IMR-90 (cell line): ENCODE results near the gene LRP11. TPM values are rescaled to one million over a fixed set of nuclear protein-coding genes. Genes with fewer than 3 reads are reported as not detected.

ENCODE experiments used
- ATAC-seq: fragments of 200-7000 bp; cut with Tn5 transposase; 2 replicates; pipeline ENCODE4 v1.9.1; 2020; ENCODE audit warnings: low read depth, mild to moderate bottlenecking, moderate library complexity
- BruUV-seq: library from RNA; stranded (reverse); fragments of 400-500 nt; replicated peaks from 2 replicates; lab custom pipeline; 2021; lab: Mats Ljungman, UMichigan
- CTCF ChIA-PET: fragments of 300-600 bp; formaldehyde crosslinking; extraction: SDS; loops from one replicate; lab custom pipeline; 2021; ENCODE audit warnings: antibody characterized with exemption; lab: Yijun Ruan, JAX
- POLR2A ChIA-PET: fragments of 300-600 bp; sonication (Branson Sonifier 250); formaldehyde crosslinking; loops from one replicate; lab custom pipeline; 2022; ENCODE audit warnings: antibody characterized with exemption; ENCODE audit not compliant: unreplicated experiment; lab: Charles Lee
- DNase-seq: peaks from one replicate; pipeline ENCODE4 v3.0.0; 2013
- H2AFZ ChIP-seq: replicated peaks from 2 replicates; pipeline ENCODE3; 2013; ENCODE audit warnings: low read length, mild to moderate bottlenecking; ENCODE audit not compliant: poor library complexity
- H2AK5ac ChIP-seq: 2 replicates; pipeline ENCODE4 v1.6.1; 2013; ENCODE audit warnings: low read depth, low read length, inconsistent platforms
- H2AK9ac ChIP-seq: replicated peaks from 2 replicates; pipeline ENCODE3; 2013; ENCODE audit warnings: mild to moderate bottlenecking, low read depth, low read length, moderate library complexity; ENCODE audit not compliant: poor library complexity
- H2BK120ac ChIP-seq: 2 replicates; pipeline ENCODE4 v1.6.1; 2013; ENCODE audit warnings: low read depth, low read length, inconsistent platforms
- H2BK15ac ChIP-seq: 3 replicates; pipeline ENCODE4 v1.6.1; 2013; ENCODE audit warnings: low read depth, low read length, inconsistent platforms
- H2BK20ac ChIP-seq: 2 replicates; pipeline ENCODE4 v1.6.1; 2013; ENCODE audit warnings: low read depth, mild to moderate bottlenecking, inconsistent platforms, low read length, moderate library complexity
- H2BK5ac ChIP-seq: 2 replicates; pipeline ENCODE4 v1.6.1; 2013; ENCODE audit warnings: mild to moderate bottlenecking, low read depth, low read length, inconsistent platforms; ENCODE audit not compliant: poor library complexity, severe bottlenecking
- H3K14ac ChIP-seq: replicated peaks from 2 replicates; pipeline ENCODE4 v1.6.1; 2013; ENCODE audit warnings: low read depth, low read length, inconsistent platforms
- H3K18ac ChIP-seq: 2 replicates; pipeline ENCODE4 v1.6.1; 2013; ENCODE audit warnings: low read depth, low read length, control low read depth
- H3K23ac ChIP-seq: 2 replicates; pipeline ENCODE4 v1.6.1; 2013; ENCODE audit warnings: low read depth, low read length, inconsistent platforms
- H3K27ac ChIP-seq: 2 replicates; pipeline ENCODE4 v1.5.1; 2013; ENCODE audit warnings: mild to moderate bottlenecking, control low read depth, low read length; ENCODE audit not compliant: insufficient read depth
- H3K27me3 ChIP-seq: 2 replicates; pipeline ENCODE4 v1.6.1; 2013; ENCODE audit warnings: low read length; ENCODE audit not compliant: control insufficient read depth, insufficient read depth
- H3K36me3 ChIP-seq: 2 replicates; pipeline ENCODE4 v1.6.1; 2013; ENCODE audit warnings: low read length, mixed read lengths; ENCODE audit not compliant: control insufficient read depth, insufficient read depth
- H3K4ac ChIP-seq: 2 replicates; pipeline ENCODE4 v1.6.1; 2013; ENCODE audit warnings: low read depth, low read length, inconsistent platforms
- H3K4me1 ChIP-seq: 2 replicates; pipeline ENCODE4 v1.6.1; 2013; ENCODE audit warnings: low read length, mixed read lengths; ENCODE audit not compliant: control insufficient read depth, insufficient read depth
- H3K4me2 ChIP-seq: 2 replicates; pipeline ENCODE4 v1.6.1; 2013; ENCODE audit warnings: low read depth, mild to moderate bottlenecking, control low read depth, low read length, moderate library complexity
- H3K4me3 ChIP-seq: 2 replicates; pipeline ENCODE4 v1.5.1; 2013; ENCODE audit warnings: low read depth, mild to moderate bottlenecking, control low read depth, low read length, moderate library complexity; ENCODE audit not compliant: insufficient read depth
- H3K56ac ChIP-seq: 2 replicates; pipeline ENCODE4 v1.6.1; 2013; ENCODE audit warnings: low read length, inconsistent platforms; ENCODE audit not compliant: insufficient read depth; ENCODE audit errors: extremely low read depth
- H3K79me1 ChIP-seq, 2 experiments: 2 replicates each; pipeline ENCODE4 v1.6.1; 2013; ENCODE audit warnings: low read length in 2 of 2, inconsistent platforms in 1 of 2, low read depth in 1 of 2
- H3K9ac ChIP-seq: 2 replicates; pipeline ENCODE4 v1.6.1; 2013; ENCODE audit warnings: low read depth, low read length, control low read depth
- H3K9me1 ChIP-seq: 2 replicates; pipeline ENCODE4 v1.6.1; 2013; ENCODE audit warnings: low read length, inconsistent platforms; ENCODE audit not compliant: insufficient read depth
- H3K9me3 ChIP-seq: 2 replicates; pipeline ENCODE4 v1.6.1; 2013; ENCODE audit warnings: low read length; ENCODE audit not compliant: control insufficient read depth, insufficient read depth
- H4K20me1 ChIP-seq: 2 replicates; pipeline ENCODE4 v1.6.1; 2013; ENCODE audit warnings: low read length, inconsistent platforms; ENCODE audit not compliant: insufficient read depth
- H4K5ac ChIP-seq: 2 replicates; pipeline ENCODE4 v1.6.1; 2013; ENCODE audit warnings: mild to moderate bottlenecking, low read depth, low read length, control low read depth
- H4K8ac ChIP-seq, 2 experiments: 2 replicates each; pipeline ENCODE4 v1.6.1; 2013; ENCODE audit warnings: low read depth in 2 of 2, low read length in 2 of 2, control low read depth in 1 of 2, inconsistent platforms in 1 of 2
- H4K91ac ChIP-seq: 2 replicates; pipeline ENCODE4 v1.6.1; 2013; ENCODE audit warnings: low read depth, low read length, inconsistent platforms; ENCODE audit not compliant: insufficient read depth
- BHLHE40 ChIP-seq: fragments of 150-350 bp; IDR thresholded peaks from 2 replicates; pipeline ENCODE4 v1.6.1; 2016; ENCODE audit warnings: mild to moderate bottlenecking, low read depth, low read length
- CTCF ChIP-seq: conservative IDR thresholded peaks from 2 replicates; pipeline ENCODE4 v1.5.1; 2012; ENCODE audit warnings: mild to moderate bottlenecking, low read depth, low read length, improper control_type of control experiment
- FOS ChIP-seq: fragments of 150-350 bp; IDR thresholded peaks from 2 replicates; pipeline ENCODE4 v1.6.1; 2016; ENCODE audit warnings: low read depth, low read length
- MAFK ChIP-seq: IDR thresholded peaks from 2 replicates; pipeline ENCODE4 v1.6.1; 2012; ENCODE audit warnings: low read depth, low read length, improper control_type of control experiment
- MXI1 ChIP-seq: IDR thresholded peaks from 2 replicates; pipeline ENCODE4 v1.6.1; 2012; ENCODE audit warnings: low read depth, mild to moderate bottlenecking, low read length, moderate library complexity, borderline replicate concordance
- NFE2L2 ChIP-seq: fragments of 150-350 bp; IDR thresholded peaks from 2 replicates; pipeline ENCODE4 v1.6.1; 2016; ENCODE audit warnings: low read depth, mild to moderate bottlenecking, low read length
- WGBS, 2 experiments: methylation state at CpG; one replicate each; pipeline versions ENCODE4 v1.1.5 to v1.1.7; 2013; ENCODE audit warnings: missing lambda C conversion rate in 2 of 2; ENCODE audit not compliant: insufficient read length in 1 of 2; ENCODE audit errors: extremely low coverage in 2 of 2; 5-methylcytosine and 5-hydroxymethylcytosine counted together
- dilution Hi-C: fragments of 300-500 bp; cut with HindIII; formaldehyde crosslinking; loops from one replicate; pipeline ENCODE4 v1.14.3; 2018; ENCODE audit warnings: low sequenced_read_pairs; ENCODE audit not compliant: unreplicated experiment
- in situ Hi-C: fragments of 300-500 bp; cut with MboI; formaldehyde crosslinking; loops from 3 replicates; pipeline ENCODE4 v1.14.3; 2019; ENCODE audit warnings: low sequenced_read_pairs, inconsistent platforms, mixed read lengths
- intact Hi-C: fragments of 100-400 bp; cut with micrococcal nuclease; formaldehyde crosslinking; loops from 2 replicates; pipeline ENCODE4 v1.10.0; 2022
- polyA plus RNA-seq, 3 experiments: library from polyadenylated mRNA; depleted of rRNA; stranded (reverse); fragments of >200 nt; gene quantifications; 2 replicates each; pipeline ENCODE4 v1.2.3, GENCODE V29; 2012; ENCODE audit warnings: low replicate concordance in 1 of 3
- total RNA-seq: library from RNA; depleted of rRNA; stranded (reverse); fragments of >200 nt; gene quantifications from 2 replicates; pipeline ENCODE4 v1.2.3, GENCODE V29; 2012
- TF ChIP-seq, protein P1 (sequence below): fragments of 150-350 bp; IDR thresholded peaks from 2 replicates; pipeline ENCODE4 v1.6.1; 2016; ENCODE audit warnings: low read depth, mild to moderate bottlenecking, low read length, moderate library complexity, borderline replicate concordance

The LRP11 gene
- total and polyA plus RNA-seq, 2 of the 4 experiments (the other 2 are of a cell fraction) = 48.8 to 63.8 TPM

DNA sequence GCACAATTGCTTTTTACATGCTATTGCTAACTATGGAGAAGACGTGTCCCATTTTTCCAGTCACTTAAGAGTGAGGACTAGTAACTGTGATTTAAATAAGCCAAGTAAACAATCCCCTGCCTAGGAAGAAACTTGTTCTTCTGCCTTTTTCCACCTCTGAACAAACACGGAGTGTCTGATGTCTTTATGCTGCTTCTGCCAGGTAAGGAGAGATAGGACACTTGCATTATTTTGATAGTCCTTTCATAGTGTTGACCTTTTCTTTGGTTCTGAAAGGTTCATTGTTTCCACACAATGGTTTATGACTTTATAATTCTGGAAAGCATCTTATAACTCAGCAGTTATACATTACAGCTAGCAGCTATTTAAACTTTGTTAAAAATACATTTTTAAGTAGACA is 8.4 kb downstream of the LRP11 start:
- H3K79me1 ChIP-seq = peaks cover 13 to 60% of the 10 kb centered on the region in 2 experiments
- H2AK5ac ChIP-seq = peak overlapping the region; percentile 41; the same call in 1 of the 2 replicates
- no CpG with 5 or more reads among the region's 2 CpGs for WGBS, 2 experiments
- peak overlapping the region; percentile 53; the same call in 2 of the 3 replicates for H2BK15ac ChIP-seq
- peaks cover 26% of the 10 kb centered on the region for H3K9me1 ChIP-seq
- H2BK5ac ChIP-seq = peak overlapping the region; percentile 98
- H3K14ac ChIP-seq = peak overlapping the region; percentile 78
- TF ChIP-seq NFE2L2 (no peak), FOS (no peak), BHLHE40 (no peak), MAFK (no peak), CTCF (no peak), MXI1 (no peak)
- TF ChIP-seq, protein P1, sequence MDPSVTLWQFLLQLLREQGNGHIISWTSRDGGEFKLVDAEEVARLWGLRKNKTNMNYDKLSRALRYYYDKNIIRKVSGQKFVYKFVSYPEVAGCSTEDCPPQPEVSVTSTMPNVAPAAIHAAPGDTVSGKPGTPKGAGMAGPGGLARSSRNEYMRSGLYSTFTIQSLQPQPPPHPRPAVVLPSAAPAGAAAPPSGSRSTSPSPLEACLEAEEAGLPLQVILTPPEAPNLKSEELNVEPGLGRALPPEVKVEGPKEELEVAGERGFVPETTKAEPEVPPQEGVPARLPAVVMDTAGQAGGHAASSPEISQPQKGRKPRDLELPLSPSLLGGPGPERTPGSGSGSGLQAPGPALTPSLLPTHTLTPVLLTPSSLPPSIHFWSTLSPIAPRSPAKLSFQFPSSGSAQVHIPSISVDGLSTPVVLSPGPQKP = no peak
- no peak overlapping the region for H2AK9ac ChIP-seq
- H3K18ac ChIP-seq = peak overlapping the region; percentile 90; the same call in 1 of the 2 replicates
- ChIA-PET CTCF (no interaction called here), POLR2A (interaction anchor here (0.6 kb wide), 1 partner anchor 129 kb away, joined by 4 read pairs; no protein-coding TSS in a partner anchor)
- H3K4me1 ChIP-seq = peaks cover 31% of the 10 kb centered on the region
- H3K27me3 ChIP-seq = no peaks in the 10 kb centered on the region
- ATAC-seq = no peak
- dilution Hi-C loops = no loop called here
- no peaks in the 10 kb centered on the region for H3K9me3 ChIP-seq
- peaks cover 5% of the 10 kb centered on the region for H3K36me3 ChIP-seq
- peak overlapping the region; percentile 91 for H2BK20ac ChIP-seq
- peak overlapping the region; percentile 85 for H3K56ac ChIP-seq
- H4K8ac ChIP-seq = peak overlapping the region; percentile 48 to 95
- H3K4me2 ChIP-seq = peak overlapping the region; percentile 71
- H3K23ac ChIP-seq = peak overlapping the region; percentile 72
- no peak for DNase-seq
- peak overlapping the region; percentile 79 for H3K27ac ChIP-seq
- peaks cover 5% of the 10 kb centered on the region for H4K20me1 ChIP-seq
- peak overlapping the region; percentile 34; the same call in 1 of the 2 replicates for H3K4me3 ChIP-seq
- peak overlapping the region; percentile 58; the same call in 1 of the 2 replicates for H3K4ac ChIP-seq
- H4K5ac ChIP-seq = peak overlapping the region; percentile 72; the same call in 1 of the 2 replicates
- intact Hi-C loops = no loop called here
- H2AFZ ChIP-seq = no peak overlapping the region
- BruUV-seq = TSS peak; percentile 88
- peak overlapping the region; percentile 90 for H4K91ac ChIP-seq
- H2BK120ac ChIP-seq = peak overlapping the region; percentile 99
- peak overlapping the region; percentile 85 for H3K9ac ChIP-seq
- in situ Hi-C loops = no loop called here
